Measurements from ENCODE around the gene JDP2.

Gene JDP2

GRCh38 chr14:75520852-75521251, 93.0 kb downstream of the JDP2 start:
- DNase-seq = no peak

- DNase-seq = no peak
Measured at GRCh38 chr14:75521415-75522199, 93.8 kb downstream of the JDP2 start.

DNA sequence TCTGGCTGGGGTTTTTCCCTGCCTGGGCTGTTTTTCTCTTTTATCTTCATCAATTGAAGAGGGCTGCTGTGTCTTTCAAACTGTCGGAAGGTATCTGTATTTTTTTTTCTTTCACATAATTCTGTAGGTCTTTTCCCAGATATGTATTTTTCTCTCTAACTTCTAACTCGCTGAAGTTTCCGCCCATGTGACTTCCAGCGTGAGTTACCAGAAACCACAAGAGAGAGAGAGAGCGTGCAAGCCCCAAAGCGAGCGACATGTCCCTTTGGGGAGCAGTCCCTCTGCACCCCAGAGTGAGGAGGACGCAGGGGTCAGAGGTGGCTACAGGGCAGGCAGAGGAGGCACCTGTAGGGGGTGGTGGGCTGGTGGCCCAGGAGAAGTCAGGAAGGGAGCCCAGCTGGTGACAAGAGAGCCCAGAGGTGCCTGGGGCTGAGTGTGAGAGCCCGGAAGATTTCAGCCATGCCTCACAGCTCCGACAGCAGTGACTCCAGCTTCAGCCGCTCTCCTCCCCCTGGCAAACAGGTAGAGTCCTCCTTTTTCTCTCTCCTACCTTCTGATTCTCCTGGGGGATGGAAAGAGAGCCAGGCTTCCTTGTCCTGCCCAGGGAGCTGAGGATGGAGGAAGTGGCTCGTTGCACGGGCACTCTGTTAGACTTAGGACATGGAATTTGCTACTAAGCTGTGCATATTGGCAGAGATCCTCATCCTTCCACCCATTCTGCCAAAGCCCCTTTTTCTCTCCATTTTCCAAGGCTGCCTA, 94.6 kb downstream of the JDP2 start, which contains the start of gene BATF:
Gene BATF (plus strand): TSS at position 246 of the 759 bp plus-strand sequence. CDS start 214 bp downstream, at position 460.
- DNase-seq = peak; percentile 81

GRCh38 chr14:75522983-75523318, 95.1 kb downstream of the JDP2 start:
- no peak for DNase-seq

Measured in central memory CD4-positive, alpha-beta T cell (primary cell).